ENCODE measurements around the gene MEGF6. TPM values are rescaled to one million over a fixed set of nuclear protein-coding genes. Genes with fewer than 3 reads are reported as not detected.

Gene MEGF6
- total and polyA plus RNA-seq, 9 of the 15 experiments (the other 6 are each of a cell fraction or from before 2014, with no cell fraction given), result 0.03 to 1.7 (median 0.24) TPM; not detected in 3

DNA sequence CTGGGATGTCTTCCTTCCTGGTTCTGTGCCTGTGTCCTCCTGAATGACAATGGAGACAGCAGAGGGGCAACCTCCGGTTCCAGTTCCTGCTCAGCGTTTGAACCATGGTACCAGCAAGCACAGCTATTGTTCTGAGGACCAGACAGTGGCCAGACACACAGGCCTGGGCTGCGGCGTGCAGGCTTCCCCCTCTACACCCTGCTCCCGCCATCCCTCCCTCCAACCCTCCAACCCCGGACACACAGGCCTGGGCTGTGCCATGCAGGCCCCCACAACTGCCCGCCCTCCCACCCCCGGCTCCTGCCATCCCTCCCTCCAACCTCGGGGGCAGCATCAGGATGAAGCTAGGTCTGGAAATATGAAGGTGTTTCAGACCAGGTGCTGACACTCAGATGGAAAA lies 5.6 kb upstream of the MEGF6 start (continued):
- TF ChIP-seq, protein P1, sequence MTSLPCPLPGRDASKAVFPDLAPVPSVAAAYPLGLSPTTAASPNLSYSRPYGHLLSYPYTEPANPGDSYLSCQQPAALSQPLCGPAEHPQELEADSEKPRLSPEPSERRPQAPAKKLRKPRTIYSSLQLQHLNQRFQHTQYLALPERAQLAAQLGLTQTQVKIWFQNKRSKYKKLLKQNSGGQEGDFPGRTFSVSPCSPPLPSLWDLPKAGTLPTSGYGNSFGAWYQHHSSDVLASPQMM (CRISPR knock-in tag; IDR thresholded peaks at IDR 0.05), result no peak

DNA sequence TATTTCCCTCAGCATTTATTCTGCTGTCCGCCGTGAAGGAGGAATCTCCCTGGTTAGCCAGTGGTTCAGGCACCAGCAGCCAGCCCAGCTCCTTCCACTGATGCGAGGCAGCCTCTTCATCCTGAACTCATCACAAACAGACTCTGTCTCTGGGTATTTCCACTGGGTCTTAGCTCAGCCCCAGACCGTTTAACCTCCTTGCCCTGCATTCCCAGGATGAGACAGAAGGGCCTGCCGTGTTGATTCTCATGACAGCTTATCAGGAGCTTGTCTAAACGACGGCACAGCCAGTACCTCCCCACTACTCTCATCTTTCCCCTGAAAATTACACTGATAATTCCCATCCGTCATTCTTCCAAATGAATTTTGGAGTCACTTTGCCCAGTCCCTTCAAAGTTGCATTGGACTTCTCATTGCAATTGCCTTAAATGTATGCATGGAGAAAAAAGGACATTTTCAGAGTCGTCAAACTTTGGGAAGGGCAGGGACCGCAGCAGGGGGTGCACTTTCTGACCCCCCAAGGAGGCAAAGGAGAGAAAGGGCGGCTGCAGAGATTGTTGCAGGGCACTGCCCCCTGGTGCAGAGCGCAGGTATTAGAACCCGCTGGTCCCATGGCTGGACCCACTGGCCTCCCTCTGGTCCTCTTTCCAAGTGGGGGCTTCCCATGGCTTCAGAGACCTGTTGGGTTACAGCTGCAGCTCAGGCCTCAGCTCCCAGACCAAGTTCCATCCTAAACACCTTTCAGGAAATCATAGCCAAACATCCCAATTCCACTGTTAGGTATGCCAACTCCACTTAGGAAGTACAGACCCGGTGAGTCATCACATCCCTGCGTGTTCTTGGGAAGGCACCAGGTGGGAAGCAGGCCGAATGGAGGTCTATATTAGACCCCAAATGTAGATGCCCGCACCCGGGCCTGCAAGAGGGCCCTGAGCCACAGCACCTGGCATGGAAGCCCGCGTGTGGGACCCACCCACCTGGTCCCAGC lies 3.7 kb upstream of the MEGF6 start:
- H3K4me3 ChIP-seq, result no peak overlapping the region
- H3K9ac ChIP-seq (ENCODE audit: insufficient read depth in 1 of 2, low read depth in 2 of 2, low read length in 2 of 2), result no peak overlapping the region
- ATAC-seq, result peak; percentile 44
- DNase-seq (ENCODE audit: extremely low read depth in 1 of 4, low spot score in 3 of 4), result peak; percentile 44 to 68 (median 64)
- H3K36me3 ChIP-seq (ENCODE audit: control insufficient read depth, insufficient read depth, low read length), result no peaks in the 10 kb centered on the region
- peaks cover 4 to 31% of the 10 kb centered on the region in 2 experiments; a peak in 3 of 5 replicates for H3K4me1 ChIP-seq (replicated peaks in 1 of 2; ENCODE audit: control insufficient read depth in 2 of 2, insufficient read depth in 2 of 2, low read length in 2 of 2)
- no peak overlapping the region for H3K27ac ChIP-seq (ENCODE audit: extremely low read depth, low read depth, low read length)
- CTCF ChIA-PET (ENCODE audit: low intra/inter-chr PET ratio), result interaction anchor here (0.6 kb wide), 1 partner anchor 49 kb away, joined by 4 read pairs; no protein-coding TSS in a partner anchor
- intact Hi-C loops (cut with micrococcal nuclease), result no loop called here
- no peaks in the 10 kb centered on the region for H3K79me2 ChIP-seq (ENCODE audit: control insufficient read depth, insufficient read depth, low read length)
- H4K20me1 ChIP-seq (replicated peaks; ENCODE audit: control insufficient read depth, insufficient read depth, low read length), result peaks cover 34% of the 10 kb centered on the region
- H3K4me2 ChIP-seq (ENCODE audit: insufficient read depth, low read length), result no peak overlapping the region
- in situ Hi-C loops (cut with MboI), result no loop called here
- FAIRE-seq, result peak; percentile 63
- no peaks in the 10 kb centered on the region for H3K9me1 ChIP-seq (ENCODE audit: control insufficient read depth, insufficient read depth, low read length)
- no TSS peak for BruUV-seq (replicated peaks)
- 8% methylated on average over 20 of the region's 20 CpGs for WGBS (ENCODE audit: insufficient coverage, low coverage, missing lambda C conversion rate)
- POLR2A ChIA-PET, result interaction anchor here (0.6 to 1.2 kb wide), 4 partner anchors 12 to 121 kb away, joined by 3 to 5 read pairs (median 3); no protein-coding TSS in a partner anchor
- no peak overlapping the region for H2AFZ ChIP-seq (ENCODE audit: low read depth, low read length)
- H3K27me3 ChIP-seq (ENCODE audit: control insufficient read depth in 2 of 2, insufficient read depth in 2 of 2, low read length in 2 of 2), result peaks cover 27 to 71% of the 10 kb centered on the region in 2 experiments; a peak in 4 of 5 replicates
- no peaks in the 10 kb centered on the region for H3K9me3 ChIP-seq (replicated peaks; ENCODE audit: control insufficient read depth, insufficient read depth, low read depth, low read length)
- peak; percentile 67 for TF ChIP-seq SMC3 (conservative IDR thresholded peaks at IDR 0.05; ENCODE audit: insufficient read depth, low read depth, low read length)
- peak; percentile 45; the same call in 1 of the 2 replicates for TF ChIP-seq RB1 (IDR thresholded peaks at IDR 0.05; ENCODE audit: low read depth)
- TF ChIP-seq TFAM (CRISPR knock-in tag; conservative IDR thresholded peaks at IDR 0.05), result no peak
- peak; percentile 77 for TF ChIP-seq CC2D1A (IDR thresholded peaks at IDR 0.05)
- no peak for TF ChIP-seq SMAD3 (CRISPR knock-in tag; conservative IDR thresholded peaks at IDR 0.05)
- no peak for TF ChIP-seq ZNF766 (CRISPR knock-in tag; conservative IDR thresholded peaks at IDR 0.05)
- TF ChIP-seq, protein P2, sequence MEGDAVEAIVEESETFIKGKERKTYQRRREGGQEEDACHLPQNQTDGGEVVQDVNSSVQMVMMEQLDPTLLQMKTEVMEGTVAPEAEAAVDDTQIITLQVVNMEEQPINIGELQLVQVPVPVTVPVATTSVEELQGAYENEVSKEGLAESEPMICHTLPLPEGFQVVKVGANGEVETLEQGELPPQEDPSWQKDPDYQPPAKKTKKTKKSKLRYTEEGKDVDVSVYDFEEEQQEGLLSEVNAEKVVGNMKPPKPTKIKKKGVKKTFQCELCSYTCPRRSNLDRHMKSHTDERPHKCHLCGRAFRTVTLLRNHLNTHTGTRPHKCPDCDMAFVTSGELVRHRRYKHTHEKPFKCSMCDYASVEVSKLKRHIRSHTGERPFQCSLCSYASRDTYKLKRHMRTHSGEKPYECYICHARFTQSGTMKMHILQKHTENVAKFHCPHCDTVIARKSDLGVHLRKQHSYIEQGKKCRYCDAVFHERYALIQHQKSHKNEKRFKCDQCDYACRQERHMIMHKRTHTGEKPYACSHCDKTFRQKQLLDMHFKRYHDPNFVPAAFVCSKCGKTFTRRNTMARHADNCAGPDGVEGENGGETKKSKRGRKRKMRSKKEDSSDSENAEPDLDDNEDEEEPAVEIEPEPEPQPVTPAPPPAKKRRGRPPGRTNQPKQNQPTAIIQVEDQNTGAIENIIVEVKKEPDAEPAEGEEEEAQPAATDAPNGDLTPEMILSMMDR (IDR thresholded peaks at IDR 0.05 in 2 of 3, conservative IDR thresholded peaks at IDR 0.05 in 1 of 3; ENCODE audit: insufficient read depth in 2 of 3, low read depth in 1 of 3, low read length in 3 of 3), result peak; percentile 71 to 83 (median 78)
- TF ChIP-seq SREBF1 (IDR thresholded peaks at IDR 0.05; ENCODE audit: borderline replicate concordance, low read depth, low read length), result no peak
- TF ChIP-seq, protein P3, sequence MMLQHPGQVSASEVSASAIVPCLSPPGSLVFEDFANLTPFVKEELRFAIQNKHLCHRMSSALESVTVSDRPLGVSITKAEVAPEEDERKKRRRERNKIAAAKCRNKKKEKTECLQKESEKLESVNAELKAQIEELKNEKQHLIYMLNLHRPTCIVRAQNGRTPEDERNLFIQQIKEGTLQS (IDR thresholded peaks at IDR 0.05), result peak; percentile 48
- TF ChIP-seq, protein P3 (CRISPR knock-in tag; conservative IDR thresholded peaks at IDR 0.05), result no peak
- TF ChIP-seq, protein P4, sequence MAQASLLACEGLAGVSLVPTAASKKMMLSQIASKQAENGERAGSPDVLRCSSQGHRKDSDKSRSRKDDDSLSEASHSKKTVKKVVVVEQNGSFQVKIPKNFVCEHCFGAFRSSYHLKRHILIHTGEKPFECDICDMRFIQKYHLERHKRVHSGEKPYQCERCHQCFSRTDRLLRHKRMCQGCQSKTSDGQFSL (CRISPR knock-in tag; IDR thresholded peaks at IDR 0.05), result 0 out of 2 replicates have a peak, but pooled peaks have one; percentile 25
- TF ChIP-seq, protein P4 (tag; IDR thresholded peaks at IDR 0.05), result no peak

Data from K562 (cell line).